ENCODE measurements around the gene RASGRF1. TPM values are rescaled to one million over a fixed set of nuclear protein-coding genes. Genes with fewer than 3 reads are reported as not detected.

RASGRF1 gene
- total and polyA plus RNA-seq, 12 donors, result under 0.01 to 0.86 (median 0.37) TPM; not detected in 9

DNA sequence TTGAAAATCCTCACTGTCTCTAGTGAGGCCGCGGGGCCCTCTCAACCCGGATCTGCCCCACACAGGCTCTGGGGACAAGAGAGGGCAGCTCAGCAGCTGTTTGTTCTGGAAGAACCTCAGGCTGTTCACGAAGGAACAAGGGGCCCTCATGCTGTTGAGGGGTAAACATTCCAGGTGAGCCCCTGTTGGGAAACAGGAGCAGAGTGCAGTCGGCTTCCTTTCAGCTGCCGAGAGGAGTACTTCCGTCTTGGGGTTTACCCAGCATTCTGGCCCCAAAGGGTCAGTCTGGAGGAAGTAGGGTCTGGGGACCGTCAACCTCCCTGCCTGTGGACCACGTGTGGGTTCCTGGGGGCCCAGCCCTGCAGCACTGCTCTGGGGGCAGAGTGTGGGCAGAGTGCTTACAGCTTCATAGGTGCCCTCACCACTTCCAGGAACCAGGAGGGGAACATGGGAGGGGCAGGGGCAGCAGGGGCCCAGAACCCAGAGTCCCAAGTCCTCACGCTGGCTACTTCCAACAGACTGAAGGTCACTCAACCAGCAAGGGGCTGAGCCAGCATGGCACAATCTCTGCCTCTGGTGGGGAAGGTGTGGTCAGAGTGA, 96.5 kb downstream of the RASGRF1 start:
- WGBS, 2 donors, result 70 to 83% methylated on average over 10 of the region's 10 CpGs
- H3K9me3 ChIP-seq, result no peaks in the 10 kb centered on the region
- no peaks in the 10 kb centered on the region for H3K27me3 ChIP-seq
- no peak overlapping the region for H3K4me3 ChIP-seq
- H3K36me3 ChIP-seq, result no peaks in the 10 kb centered on the region
- intact Hi-C loops (cut with DNase I), result no loop called here
- peaks cover 0 to 15% (median 2%) of the 10 kb centered on the region in 9 donors for H3K4me1 ChIP-seq
- no peak overlapping the region for H3K27ac ChIP-seq
- ATAC-seq (no peak), DNase-seq (no peak)
- TF ChIP-seq, protein P1, sequence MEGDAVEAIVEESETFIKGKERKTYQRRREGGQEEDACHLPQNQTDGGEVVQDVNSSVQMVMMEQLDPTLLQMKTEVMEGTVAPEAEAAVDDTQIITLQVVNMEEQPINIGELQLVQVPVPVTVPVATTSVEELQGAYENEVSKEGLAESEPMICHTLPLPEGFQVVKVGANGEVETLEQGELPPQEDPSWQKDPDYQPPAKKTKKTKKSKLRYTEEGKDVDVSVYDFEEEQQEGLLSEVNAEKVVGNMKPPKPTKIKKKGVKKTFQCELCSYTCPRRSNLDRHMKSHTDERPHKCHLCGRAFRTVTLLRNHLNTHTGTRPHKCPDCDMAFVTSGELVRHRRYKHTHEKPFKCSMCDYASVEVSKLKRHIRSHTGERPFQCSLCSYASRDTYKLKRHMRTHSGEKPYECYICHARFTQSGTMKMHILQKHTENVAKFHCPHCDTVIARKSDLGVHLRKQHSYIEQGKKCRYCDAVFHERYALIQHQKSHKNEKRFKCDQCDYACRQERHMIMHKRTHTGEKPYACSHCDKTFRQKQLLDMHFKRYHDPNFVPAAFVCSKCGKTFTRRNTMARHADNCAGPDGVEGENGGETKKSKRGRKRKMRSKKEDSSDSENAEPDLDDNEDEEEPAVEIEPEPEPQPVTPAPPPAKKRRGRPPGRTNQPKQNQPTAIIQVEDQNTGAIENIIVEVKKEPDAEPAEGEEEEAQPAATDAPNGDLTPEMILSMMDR (IDR thresholded peaks at IDR 0.05), result no peak

DNA sequence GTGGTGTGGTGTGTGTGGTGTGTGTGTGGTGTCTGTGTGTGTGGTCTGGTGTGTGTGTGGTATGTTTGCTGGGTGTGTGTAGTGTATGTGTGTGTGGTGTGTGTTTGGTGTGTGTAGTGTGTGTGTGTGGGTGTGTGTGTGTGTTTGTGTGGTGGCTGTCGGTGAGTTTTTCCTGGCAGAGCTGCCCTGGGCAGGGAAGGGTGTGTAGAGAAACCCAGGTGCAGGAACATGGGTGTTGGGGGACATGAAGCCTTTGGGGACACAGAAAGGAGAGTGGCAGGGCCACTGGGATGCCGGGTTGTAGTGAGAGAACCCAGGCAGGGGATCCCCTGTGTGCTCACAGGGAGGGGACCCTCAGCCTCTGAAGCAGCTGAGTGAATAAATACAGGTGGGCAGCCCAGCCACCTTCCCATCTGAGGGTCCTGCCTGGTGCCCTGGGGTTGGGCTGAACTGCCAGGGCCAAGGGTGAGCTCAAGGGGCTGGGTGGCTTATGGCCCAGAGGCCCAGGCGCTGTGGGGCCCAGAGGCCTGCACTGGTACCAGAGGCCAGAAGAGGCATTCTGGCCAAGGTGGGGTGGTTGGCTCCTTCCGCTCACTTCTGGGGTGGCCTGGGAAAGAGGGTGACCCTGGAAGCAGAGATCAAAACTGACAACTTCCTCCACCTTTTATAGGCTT, 97.2 kb downstream of the RASGRF1 start:
- Histone ChIP-seq H3K4me3 (no peak overlapping the region), H3K27me3 (no peaks in the 10 kb centered on the region), H3K4me1 (peaks cover 0 to 21% (median 7%) of the 10 kb centered on the region in 9 donors), H3K9me3 (no peaks in the 10 kb centered on the region), H3K27ac (no peak overlapping the region), H3K36me3 (no peaks in the 10 kb centered on the region)
- ATAC-seq, result no peak
- intact Hi-C loops (cut with DNase I), result no loop called here
- TF ChIP-seq, protein P1 (IDR thresholded peaks at IDR 0.05), result no peak
- DNase-seq, result no peak
- WGBS, 2 donors, result 91 to 92% methylated on average over 4 of the region's 4 CpGs

DNA sequence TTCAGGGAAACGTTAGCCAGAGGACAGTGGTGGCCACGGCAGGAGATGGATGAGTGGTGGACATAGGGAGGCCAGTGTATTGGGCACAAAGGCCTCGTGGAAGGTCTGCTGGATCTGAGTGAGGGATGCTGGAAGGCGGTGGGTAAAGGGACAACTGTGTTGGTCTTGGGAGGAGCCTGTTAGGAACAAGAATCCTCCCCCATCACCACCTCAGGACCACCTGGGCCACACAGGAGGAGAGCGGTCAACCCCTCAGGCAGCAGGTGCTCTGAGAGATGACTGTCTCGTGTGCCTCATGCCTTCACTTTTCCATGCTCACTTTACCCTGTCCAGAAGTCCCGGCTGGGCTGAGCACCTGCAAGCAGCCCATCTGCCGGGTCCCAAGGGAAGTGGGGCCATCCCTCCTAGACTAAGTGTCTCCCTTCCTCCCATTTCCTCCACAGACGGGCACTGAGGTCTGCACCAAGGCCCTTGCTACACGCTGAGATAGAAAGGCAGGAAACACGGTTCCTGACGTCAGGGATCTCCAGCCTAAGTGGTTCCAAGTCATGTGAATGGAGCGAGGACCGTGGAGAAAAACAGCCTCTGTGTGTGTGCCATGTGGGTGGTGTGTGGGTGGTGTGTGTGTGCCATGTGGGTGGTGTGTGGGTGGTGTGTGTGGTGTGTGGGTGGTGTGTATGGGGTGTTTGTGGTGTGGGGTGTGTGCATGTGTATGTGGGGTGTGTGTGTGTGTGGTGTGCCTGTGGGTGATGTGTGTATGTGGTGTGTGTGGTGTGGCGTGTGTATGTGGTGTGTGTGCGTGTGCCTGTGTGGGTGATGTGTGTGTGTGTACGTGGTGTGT, 97.9 kb downstream of the RASGRF1 start:
- TF ChIP-seq, protein P1 (IDR thresholded peaks at IDR 0.05), result no peak
- H3K27me3 ChIP-seq, result no peaks in the 10 kb centered on the region
- no peaks in the 10 kb centered on the region for H3K36me3 ChIP-seq
- peaks cover 0 to 21% (median 9%) of the 10 kb centered on the region in 9 donors for H3K4me1 ChIP-seq
- WGBS, 2 donors, result 74 to 78% methylated on average over 17 of the region's 17 CpGs
- no peak overlapping the region for H3K27ac ChIP-seq
- DNase-seq, result no peak
- H3K4me3 ChIP-seq, result no peak overlapping the region
- ATAC-seq, result peak in 5 of 8 donors; percentile 10 to 53 (median 17)
- H3K9me3 ChIP-seq, result no peaks in the 10 kb centered on the region
- intact Hi-C loops (cut with DNase I), result no loop called here

DNA sequence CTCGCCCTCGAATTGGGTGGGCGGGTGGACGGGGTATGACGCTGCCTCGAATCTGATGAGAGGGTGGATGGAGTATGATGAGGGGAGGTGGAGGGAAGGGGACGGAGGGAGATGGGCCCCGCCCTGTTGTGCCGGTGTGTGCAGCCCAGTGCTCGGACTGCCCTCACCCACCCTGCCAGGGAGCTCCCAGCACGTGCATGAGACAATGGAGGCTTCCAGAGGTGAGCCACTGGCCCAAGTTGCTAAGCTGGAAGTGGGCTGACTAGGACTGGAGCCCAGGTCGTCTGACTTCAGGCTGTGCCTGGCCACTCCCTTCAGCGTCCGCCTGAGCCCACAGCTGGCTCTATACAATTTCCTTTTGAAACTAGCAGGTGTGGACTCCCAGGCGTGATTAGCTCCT, 98.7 kb downstream of the RASGRF1 start:
- DNase-seq, result no peak

More for the DNA sequence above, 98.7 kb downstream of the RASGRF1 start:
- no peak for ATAC-seq
- Histone ChIP-seq H3K27ac (no peak overlapping the region), H3K36me3 (no peaks in the 10 kb centered on the region), H3K4me1 (peaks cover 0 to 23% (median 9%) of the 10 kb centered on the region in 9 donors), H3K27me3 (no peaks in the 10 kb centered on the region), H3K9me3 (no peaks in the 10 kb centered on the region), H3K4me3 (no peak overlapping the region)
- intact Hi-C loops (cut with DNase I), result no loop called here
- TF ChIP-seq, protein P1 (IDR thresholded peaks at IDR 0.05), result no peak
- WGBS, 2 donors, result 88 to 92% methylated on average over 15 of the region's 15 CpGs

Measured in heart right ventricle (tissue), 16 donors.